ENCODE results near the gene EMID1. TPM values are rescaled to one million over a fixed set of nuclear protein-coding genes. Genes with fewer than 3 reads are reported as not detected.

EMID1 gene
- total RNA-seq, 1 experiment from 2014 or later = 5.4 TPM

DNA sequence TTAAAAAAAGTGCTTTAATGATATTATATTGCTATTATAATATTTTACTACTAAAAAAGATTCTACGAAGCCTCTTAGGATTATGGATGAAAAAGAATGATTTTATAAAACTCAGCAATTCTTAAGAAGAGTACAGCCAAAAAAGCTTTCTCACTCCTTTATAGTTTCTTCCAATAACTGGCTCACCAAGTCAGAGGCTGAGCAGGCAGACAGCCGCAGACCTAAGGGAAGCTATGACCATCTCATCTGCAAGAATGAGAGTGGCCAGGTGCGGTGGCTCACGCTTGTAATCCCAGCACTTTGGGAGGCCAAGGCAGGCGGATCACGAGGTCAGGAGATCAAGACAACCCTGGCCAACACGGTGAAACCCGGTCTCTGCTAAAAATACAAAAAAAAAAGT is 12.7 kb upstream of the EMID1 start:
- Histone ChIP-seq H3K79me2 (ENCODE audit: insufficient read depth, low read length) (no peaks in the 10 kb centered on the region), H2AFZ (ENCODE audit: low read length) (no peak overlapping the region), H3K9ac (ENCODE audit: extremely low read depth, insufficient read length, low read length) (no peak overlapping the region), H2BK12ac (ENCODE audit: insufficient read length, low read depth, low read length) (no peak overlapping the region), H3K9me3 (ENCODE audit: control insufficient read depth, low read depth, low read length) (no peaks in the 10 kb centered on the region), H3K27me3 (ENCODE audit: insufficient read depth, low read length) (no peaks in the 10 kb centered on the region), H3K79me1 (ENCODE audit: insufficient read depth, low read depth, low read length, poor library complexity, severe bottlenecking) (no peaks in the 10 kb centered on the region), H3K23ac (ENCODE audit: insufficient read length, low read depth, low read length) (no peak overlapping the region), H2BK20ac (ENCODE audit: low read depth, low read length, poor library complexity, severe bottlenecking) (no peak overlapping the region), H3K14ac (ENCODE audit: insufficient read depth, low read length) (no peak overlapping the region), H3K4ac (ENCODE audit: low read depth, low read length) (no peak overlapping the region), H3K27ac (ENCODE audit: insufficient read length, low read depth, low read length) (no peak overlapping the region), H2BK120ac (ENCODE audit: low read depth, low read length, poor library complexity, severe bottlenecking) (no peak overlapping the region), H3K18ac (ENCODE audit: insufficient read length, low read depth, low read length) (no peak overlapping the region), H3K4me1 (ENCODE audit: insufficient read depth, low read length) (no peaks in the 10 kb centered on the region), H2BK5ac (ENCODE audit: insufficient read length, low read length) (no peak overlapping the region), H4K20me1 (ENCODE audit: control insufficient read depth, insufficient read depth, insufficient read length) (no peaks in the 10 kb centered on the region), H4K5ac (ENCODE audit: insufficient read length, low read depth, low read length) (no peak overlapping the region), H3K56ac (ENCODE audit: insufficient read length, low read depth, low read length) (no peak overlapping the region), H3T11ph (ENCODE audit: low read length) (no peak overlapping the region), H3K23me2 (ENCODE audit: insufficient read length, low read depth, low read length, poor library complexity, severe bottlenecking) (no peaks in the 10 kb centered on the region), H3K4me2 (ENCODE audit: insufficient read depth, insufficient read length, low read length) (no peak overlapping the region), H2AK5ac (ENCODE audit: insufficient read length, low read length) (no peak overlapping the region), H2BK15ac (ENCODE audit: low read depth, low read length) (no peak overlapping the region), H4K91ac (ENCODE audit: insufficient read length, low read depth, low read length) (no peak overlapping the region), H4K8ac (replicated peaks; ENCODE audit: insufficient read length, low read depth, low read length) (no peak overlapping the region)
- Mint-ChIP-seq H3K36me3 (ENCODE audit: insufficient read depth in 1 of 3, low read depth in 3 of 3) (peaks cover 0 to 3% (median 3%) of the 10 kb centered on the region in 3 experiments; a peak in 3 of 7 replicates), H3K4me1 (peaks cover 0 to 9% of the 10 kb centered on the region in 2 experiments; a peak in 3 of 4 replicates), H3K27me3 (ENCODE audit: low read depth) (peaks cover 2% of the 10 kb centered on the region), H3K27ac (no peak overlapping the region), H3K9me3 (peaks cover 2% of the 10 kb centered on the region in 2 experiments; a peak in 3 of 5 replicates), H3K4me3 (no peak overlapping the region)
- TF ChIP-seq, protein P1, sequence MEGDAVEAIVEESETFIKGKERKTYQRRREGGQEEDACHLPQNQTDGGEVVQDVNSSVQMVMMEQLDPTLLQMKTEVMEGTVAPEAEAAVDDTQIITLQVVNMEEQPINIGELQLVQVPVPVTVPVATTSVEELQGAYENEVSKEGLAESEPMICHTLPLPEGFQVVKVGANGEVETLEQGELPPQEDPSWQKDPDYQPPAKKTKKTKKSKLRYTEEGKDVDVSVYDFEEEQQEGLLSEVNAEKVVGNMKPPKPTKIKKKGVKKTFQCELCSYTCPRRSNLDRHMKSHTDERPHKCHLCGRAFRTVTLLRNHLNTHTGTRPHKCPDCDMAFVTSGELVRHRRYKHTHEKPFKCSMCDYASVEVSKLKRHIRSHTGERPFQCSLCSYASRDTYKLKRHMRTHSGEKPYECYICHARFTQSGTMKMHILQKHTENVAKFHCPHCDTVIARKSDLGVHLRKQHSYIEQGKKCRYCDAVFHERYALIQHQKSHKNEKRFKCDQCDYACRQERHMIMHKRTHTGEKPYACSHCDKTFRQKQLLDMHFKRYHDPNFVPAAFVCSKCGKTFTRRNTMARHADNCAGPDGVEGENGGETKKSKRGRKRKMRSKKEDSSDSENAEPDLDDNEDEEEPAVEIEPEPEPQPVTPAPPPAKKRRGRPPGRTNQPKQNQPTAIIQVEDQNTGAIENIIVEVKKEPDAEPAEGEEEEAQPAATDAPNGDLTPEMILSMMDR (conservative IDR thresholded peaks at IDR 0.05) = no peak
- no CpG with 5 or more reads among the region's 8 CpGs for WGBS (ENCODE audit: extremely low coverage, insufficient read length, low lambda C conversion rate)
- no peak for DNase-seq

Data from H9 (cell line).